Activated CD4-positive, CD25-positive, alpha-beta regulatory T cell treated with anti-CD3 and anti-CD28 coated beads, Interleukin-2, amount 50 U/mL, for 16 hours (primary cell): ENCODE data around the gene IWS1.
"Not testable (repeated sequence)": the region's sequence is repeated elsewhere in the genome, so short reads cannot be mapped to it uniquely, and the experiment has no call there.

Experiments
- DNase-seq: peaks from one replicate; pipeline ENCODE4 v3.0.0-alpha.2; 2020; ENCODE audit warnings: low read depth, low spot score

Gene IWS1

DNA sequence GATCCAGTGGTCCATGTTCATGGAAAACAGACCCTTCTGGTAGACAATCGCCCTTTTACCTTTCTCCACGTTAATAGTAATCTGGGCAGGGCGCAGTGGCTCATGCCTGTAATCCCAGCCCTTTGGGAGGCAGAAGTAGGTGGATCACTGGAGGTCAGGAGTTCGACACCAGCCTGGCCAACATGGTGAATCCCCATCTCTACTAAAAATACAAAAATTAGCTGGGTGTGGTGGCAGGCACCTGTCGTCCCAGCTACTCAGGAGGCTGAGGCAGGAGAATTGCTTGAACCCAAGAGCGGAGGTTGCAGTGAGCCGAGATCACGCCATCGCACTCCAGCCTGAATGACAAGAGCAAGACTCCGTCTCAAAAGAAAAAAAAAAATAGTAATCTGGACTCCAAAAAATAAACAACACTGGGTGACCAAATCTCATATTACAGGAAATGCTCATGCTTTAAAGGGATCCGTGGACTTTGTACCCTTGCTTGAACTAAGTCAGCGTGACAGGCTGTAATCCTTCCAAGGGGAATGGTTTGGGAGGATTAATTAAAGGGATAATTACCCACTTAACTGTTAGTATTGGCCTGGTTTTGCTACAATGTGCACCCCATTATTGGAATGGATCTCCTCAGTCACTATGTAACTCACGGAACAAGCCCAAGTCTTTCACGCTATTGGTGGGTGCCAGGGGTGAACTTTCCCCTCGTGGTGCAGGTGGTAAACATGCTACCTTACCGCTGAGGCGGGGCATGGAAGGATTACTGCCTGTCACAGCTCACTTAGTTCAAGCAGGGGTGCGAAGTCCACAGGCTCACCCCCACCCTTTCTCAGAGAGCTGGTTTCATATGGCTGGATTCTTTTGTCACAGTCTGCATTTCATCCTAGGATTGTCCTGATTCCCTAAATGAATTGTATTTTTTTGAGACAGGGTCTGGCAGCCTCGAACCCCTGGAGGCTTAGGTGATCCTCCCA, 71.4 kb downstream of the IWS1 start:
- DNase-seq, result no peak

DNA sequence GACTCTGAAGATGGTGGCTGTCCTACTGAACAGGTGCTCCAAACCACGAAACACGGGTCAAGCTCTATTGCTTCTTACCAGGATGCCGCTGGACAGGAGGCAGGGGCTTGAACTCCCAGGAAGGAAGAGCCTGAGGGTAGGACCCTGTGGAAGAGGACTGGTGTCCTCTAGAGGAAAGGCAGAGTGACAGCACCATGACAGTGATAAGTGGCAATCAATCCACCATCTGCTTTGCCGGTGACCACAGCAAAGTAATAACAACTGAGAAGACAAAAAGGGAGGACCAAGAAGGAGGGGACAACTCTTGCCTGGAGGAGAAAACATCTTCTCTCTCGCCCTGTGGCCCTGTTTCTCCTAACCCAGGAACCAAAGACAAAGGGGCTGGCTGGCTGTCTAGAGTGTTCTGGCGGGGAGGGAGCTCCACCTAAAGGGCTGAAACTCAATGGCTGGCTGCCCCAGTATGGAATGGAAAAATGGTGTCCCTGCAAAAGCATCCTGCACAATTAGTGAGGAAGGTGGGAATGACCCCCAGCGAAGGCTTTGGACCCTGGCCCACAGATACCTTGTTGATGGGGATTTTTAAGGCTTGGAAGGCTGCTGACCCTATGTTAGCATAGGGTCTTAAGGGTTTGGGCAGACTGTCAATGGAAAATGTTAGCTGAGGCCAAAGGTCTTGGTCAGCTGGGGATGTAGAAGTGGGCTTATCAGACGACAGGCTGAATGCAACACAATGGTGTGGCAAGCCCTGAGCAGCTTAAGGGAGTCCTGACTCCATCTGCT, 72.7 kb downstream of the IWS1 start:
- no peak for DNase-seq

GRCh38 chr2:127453013-127453391, 73.3 kb downstream of the IWS1 start:
- no peak for DNase-seq

- DNase-seq, result not testable (repeated sequence)
Observed at GRCh38 chr2:127452423-127452822, 73.9 kb downstream of the IWS1 start.

- DNase-seq, result no peak
Observed at GRCh38 chr2:127451981-127452380, 74.3 kb downstream of the IWS1 start.

GRCh38 chr2:127449898-127450297, 76.4 kb downstream of the IWS1 start:
- DNase-seq, result no peak

- no peak for DNase-seq
Observed at GRCh38 chr2:127449414-127449813, 76.9 kb downstream of the IWS1 start.

GRCh38 chr2:127448526-127448925, 77.8 kb downstream of the IWS1 start:
- DNase-seq, result no peak

GRCh38 chr2:127439343-127439742, 86.9 kb downstream of the IWS1 start:
- DNase-seq, result no peak

DNA sequence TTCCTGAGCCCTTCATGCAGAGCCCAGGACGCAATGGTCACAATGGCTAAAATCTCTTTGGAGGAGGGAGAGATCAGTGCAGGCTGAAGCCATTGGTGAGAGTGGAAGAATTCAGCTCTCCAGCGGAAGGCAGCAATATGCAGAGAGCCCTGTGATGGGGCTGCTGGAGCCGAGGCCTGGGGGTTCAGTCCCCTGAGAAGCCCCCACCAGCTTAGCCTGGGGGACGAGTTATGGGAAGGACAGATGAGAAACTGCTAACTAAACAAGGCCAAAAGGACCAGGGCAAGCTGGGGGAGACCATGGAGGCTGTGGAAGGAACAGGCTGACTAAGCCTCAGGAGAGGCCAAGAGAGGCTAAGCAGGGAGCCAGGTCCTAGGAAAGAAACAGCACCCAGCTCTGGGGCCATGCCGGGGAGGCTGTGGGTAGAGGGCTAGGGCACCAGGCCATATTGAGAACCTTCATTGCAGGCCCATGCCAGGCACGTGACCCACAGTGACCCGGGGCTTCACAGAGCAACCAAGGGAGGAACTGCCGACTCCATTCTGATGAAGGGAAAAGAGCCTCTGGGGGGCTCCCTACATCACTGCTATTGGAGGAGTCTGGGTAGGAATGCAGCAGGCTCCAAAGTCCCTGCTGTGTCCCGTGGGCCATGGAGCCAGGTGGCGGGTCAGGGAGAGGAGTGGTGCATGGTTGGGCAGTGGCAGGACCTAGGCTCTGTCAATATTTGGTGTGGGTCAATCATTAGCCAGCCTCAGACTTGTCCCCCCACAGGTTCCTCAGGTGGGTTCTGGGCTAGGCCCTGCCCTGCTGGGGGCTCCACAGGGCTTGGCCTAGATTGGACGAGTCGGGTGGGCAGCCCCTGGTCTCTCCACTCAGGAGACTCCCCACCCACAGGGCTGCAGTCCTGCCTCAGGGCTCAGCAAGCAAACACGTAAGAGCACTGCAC, 88.2 kb downstream of the IWS1 start:
- no peak for DNase-seq

DNA sequence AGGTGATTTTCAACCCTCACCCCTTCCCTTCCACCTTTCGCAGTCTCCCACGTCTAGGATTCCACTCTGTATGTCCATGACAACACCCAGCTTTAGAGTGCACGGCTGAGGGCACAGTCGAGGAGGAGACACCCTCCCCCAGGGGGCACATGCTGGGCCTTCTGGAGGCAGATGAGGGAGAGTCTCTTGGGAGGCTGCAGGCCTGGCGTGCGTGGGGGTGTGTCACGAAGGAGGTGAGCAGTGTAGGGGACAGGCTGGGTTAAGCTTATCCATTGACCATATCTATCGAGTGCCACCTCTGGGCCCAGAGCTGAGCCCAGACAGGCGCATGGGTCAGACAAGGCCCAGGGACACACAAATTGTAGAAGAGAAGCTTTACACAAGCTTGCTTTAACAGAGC, 89.2 kb downstream of the IWS1 start:
- no peak for DNase-seq

DNA sequence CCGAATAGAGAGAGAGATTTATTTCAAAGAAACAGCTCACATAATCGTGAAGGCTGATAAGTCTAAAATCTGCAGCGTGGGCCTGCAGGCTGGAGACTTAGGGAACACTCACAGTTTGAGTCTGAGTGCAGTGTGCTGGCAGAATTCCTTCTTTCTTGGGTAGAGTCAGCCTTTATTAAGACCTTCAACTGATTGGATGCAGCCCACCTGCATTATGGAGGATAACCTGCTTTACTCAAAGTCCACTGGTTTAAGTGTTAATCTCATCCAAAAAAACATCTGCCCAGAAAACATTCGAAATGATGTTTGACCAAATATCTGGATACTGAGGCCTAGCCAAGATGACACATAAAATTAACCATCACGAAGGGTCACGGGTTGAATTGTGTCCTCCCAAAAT, 91.8 kb downstream of the IWS1 start:
- no peak for DNase-seq

DNA sequence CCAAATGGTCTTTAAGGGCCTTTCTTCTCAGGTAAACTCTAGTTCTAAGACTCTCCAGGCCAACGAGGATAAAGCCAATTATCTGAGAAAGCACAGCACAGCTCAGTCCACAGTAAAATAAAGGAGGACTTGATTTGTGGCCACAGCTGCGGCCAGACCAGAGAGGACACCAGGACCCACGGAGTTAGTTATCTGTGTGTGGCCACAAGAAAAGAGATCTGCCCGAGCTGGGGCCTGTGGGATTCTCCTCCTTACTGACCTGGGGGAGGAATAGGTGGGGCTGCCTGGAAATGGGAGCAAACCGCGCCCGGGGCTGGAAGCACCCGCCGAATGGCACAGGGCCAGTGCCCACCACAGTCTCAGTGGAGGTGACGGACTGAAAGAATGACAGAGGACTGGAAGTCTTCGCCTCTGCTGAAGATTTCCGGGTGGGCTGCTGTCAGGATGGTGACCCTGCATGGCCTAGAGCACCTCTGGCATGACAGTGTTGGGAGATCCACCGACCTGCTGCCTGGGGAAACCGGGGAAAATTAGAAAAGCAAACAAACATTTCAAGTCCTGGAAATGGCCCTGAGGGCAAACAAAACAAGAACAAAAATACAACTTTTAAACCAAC, 94.8 kb downstream of the IWS1 start:
- no peak for DNase-seq
